GM12878 (cell line): ENCODE measurements around the gene GJD3. TPM values are rescaled to one million over a fixed set of nuclear protein-coding genes. Genes with fewer than 3 reads are reported as not detected.

Experiments used
- ATAC-seq: fragments of 200-7000 bp; cut with Tn5 transposase; 3 replicates; pipeline ENCODE4 v1.9.1; 2020; ENCODE audit warnings: mild to moderate bottlenecking, moderate library complexity
- BruUV-seq: library from RNA; stranded (reverse); fragments of 400-500 nt; replicated peaks from 2 replicates; lab custom pipeline; 2021; lab: Mats Ljungman, UMichigan
- CTCF ChIA-PET: fragments of 300-600 bp; sonication (Branson Sonifier 250); formaldehyde crosslinking; extraction: SDS; loops from one replicate; lab custom pipeline; 2021; ENCODE audit warnings: inconsistent platforms; lab: Yijun Ruan, JAX
- POLR2A ChIA-PET: fragments of 350-600 bp; formaldehyde crosslinking; extraction: SDS; loops from one replicate; lab custom pipeline; 2021; ENCODE audit warnings: inconsistent platforms; lab: Charles Lee
- RAD21 ChIA-PET: fragments of 300-600 bp; sonication (Branson Sonifier 250); formaldehyde crosslinking; loops from one replicate; lab custom pipeline; 2023; ENCODE audit warnings: antibody characterized with exemption; ENCODE audit not compliant: unreplicated experiment; lab: Charles Lee
- SMC1A ChIA-PET: fragments of 300-600 bp; sonication (Branson Sonifier 250); formaldehyde crosslinking; loops from one replicate; lab custom pipeline; 2023; ENCODE audit not compliant: unreplicated experiment, uncharacterized antibody; lab: Charles Lee
- DNase-seq: peaks from one replicate; pipeline ENCODE4 v3.0.0-alpha.2; 2011; ENCODE audit warnings: low read depth, low spot score
- FAIRE-seq: peaks from 3 replicates; lab custom pipeline; 2011; peaks lifted over from hg19 to GRCh38; lab: Jason Lieb, UNC
- H2AFZ ChIP-seq: 2 replicates; pipeline ENCODE4 v1.6.0; 2011; ENCODE audit warnings: low read depth, low read length, control low read depth; ENCODE audit not compliant: control insufficient read depth
- H3K27ac ChIP-seq: 2 replicates; pipeline ENCODE4 v1.5.1; 2011; ENCODE audit warnings: control low read depth; ENCODE audit not compliant: control insufficient read depth, insufficient read depth
- H3K27me3 ChIP-seq, 2 experiments: replicated peaks in 1 of 2; 2 replicates each; pipeline versions ENCODE4 v1.6.0 to v1.6.1; 2011; ENCODE audit warnings: low read length in 1 of 2; ENCODE audit not compliant: control insufficient read depth in 2 of 2, insufficient read depth in 2 of 2
- H3K36me3 ChIP-seq, 2 experiments: 2 replicates each; pipeline ENCODE4 v1.5.1; 2011; ENCODE audit warnings: low read length in 1 of 2; ENCODE audit not compliant: control insufficient read depth in 2 of 2, insufficient read depth in 2 of 2
- H3K4me1 ChIP-seq: 2 replicates; pipeline ENCODE4 v1.6.1; 2011; ENCODE audit warnings: mild to moderate bottlenecking, low read length, moderate library complexity, mixed read lengths; ENCODE audit not compliant: control insufficient read depth, insufficient read depth
- H3K4me2 ChIP-seq: 2 replicates; pipeline ENCODE4 v1.6.0; 2011; ENCODE audit warnings: control low read depth; ENCODE audit not compliant: control insufficient read depth, insufficient read depth
- H3K4me3 ChIP-seq: fragments of 200-600 bp; sonication (generic); 2 replicates; pipeline ENCODE4 v1.5.1; 2016
- H3K79me2 ChIP-seq: 2 replicates; pipeline ENCODE4 v1.6.0; 2011; ENCODE audit warnings: low read length; ENCODE audit not compliant: control insufficient read depth, insufficient read depth
- H3K9ac ChIP-seq: 2 replicates; pipeline ENCODE4 v1.8.0; 2011; ENCODE audit warnings: low read length, control low read depth, mixed read lengths; ENCODE audit not compliant: control insufficient read depth, insufficient read depth
- H3K9me3 ChIP-seq: replicated peaks from 3 replicates; pipeline ENCODE4 v1.5.1; 2011; ENCODE audit warnings: mild to moderate bottlenecking, low read length; ENCODE audit not compliant: control insufficient read depth, insufficient read depth
- H4K20me1 ChIP-seq: 2 replicates; pipeline ENCODE4 v1.6.0; 2011; ENCODE audit not compliant: control insufficient read depth, insufficient read depth
- ASH2L ChIP-seq: fragments of 300-600, 200-600 bp; sonication (generic); IDR thresholded peaks from 2 replicates; pipeline ENCODE4 v1.6.1; 2017; ENCODE audit warnings: low read depth, mild to moderate bottlenecking, borderline replicate concordance
- CEBPB ChIP-seq, 2 experiments: fragments of 150-350 bp in 1 of 2; IDR thresholded peaks; 2 replicates each; pipeline ENCODE4 v1.6.1; 2012 to 2014; ENCODE audit warnings: low read depth in 2 of 2, low read length in 2 of 2, borderline replicate concordance in 1 of 2, inconsistent platforms in 1 of 2
- CHD1 ChIP-seq: IDR thresholded peaks from 2 replicates; pipeline ENCODE4 v1.6.1; 2012; ENCODE audit warnings: low read depth, low read length, improper control_type of control experiment
- CHD2 ChIP-seq: IDR thresholded peaks from 2 replicates; pipeline ENCODE4 v1.6.1; 2011; ENCODE audit warnings: low read depth, low read length, improper control_type of control experiment, borderline replicate concordance
- EED ChIP-seq: sonication (generic); IDR thresholded peaks from 2 replicates; pipeline ENCODE4 v1.6.1; 2016; ENCODE audit warnings: antibody characterized with exemption, low read depth
- NFXL1 ChIP-seq: fragments of 450-650 bp; IDR thresholded peaks from 2 replicates; pipeline ENCODE4 v1.6.1; 2017; ENCODE audit warnings: antibody characterized with exemption, mild to moderate bottlenecking, borderline replicate concordance
- SPI1 ChIP-seq: IDR thresholded peaks from 2 replicates; pipeline ENCODE4 v1.6.1; 2011; ENCODE audit warnings: low read depth, mild to moderate bottlenecking, low read length, moderate library complexity, borderline replicate concordance; ENCODE audit not compliant: insufficient read depth
- TCF3 ChIP-seq: IDR thresholded peaks from 2 replicates; pipeline ENCODE4 v1.6.1; 2012; ENCODE audit warnings: low read depth, mild to moderate bottlenecking, low read length, borderline replicate concordance; ENCODE audit not compliant: insufficient read depth
- YY1 ChIP-seq: IDR thresholded peaks from 2 replicates; pipeline ENCODE4 v1.6.1; 2011; ENCODE audit warnings: low read depth, mild to moderate bottlenecking, low read length
- WGBS: methylation state at CpG from one replicate; pipeline ENCODE4 v1.1.6; 2016; ENCODE audit warnings: low lambda C conversion rate; ENCODE audit not compliant: insufficient replicate concordance, insufficient coverage; ENCODE audit errors: missing lambda C conversion rate; 5-methylcytosine and 5-hydroxymethylcytosine counted together
- in situ Hi-C: fragments of 300-500 bp; cut with MboI; formaldehyde crosslinking; loops from 9 replicates; pipeline ENCODE4 v1.14.3; 2018; ENCODE audit warnings: mixed read lengths
- intact Hi-C: fragments of 100-400 bp; cut with micrococcal nuclease; formaldehyde crosslinking; loops from one replicate; pipeline ENCODE4 v1.14.2; 2022; ENCODE audit not compliant: unreplicated experiment
- polyA plus RNA-seq, 11 experiments: library from polyadenylated mRNA; depleted of rRNA in 4 of 11; unstranded in 6 of 11; stranded (reverse) in 5 of 11; fragments of >200 nt; fragmentation: Nextera tagmentation in 4 of 11; fragmentation: Illumina TruSeq in 1 of 11; extraction: Ambion mirVana in 4 of 11; extraction: Trizol in 1 of 11; gene quantifications; 1 replicate in 1 of 11; 2 replicates in 10 of 11; pipeline versions ENCODE4 v1.2.1 to v1.2.3, GENCODE V29; 2011 to 2016; ENCODE audit warnings: inconsistent platforms in 2 of 11, missing spikeins in 2 of 11, low read depth in 1 of 11
- total RNA-seq, 4 experiments: library from RNA; depleted of rRNA in 3 of 4; stranded (reverse); fragments of >200 nt in 3 of 4; fragmentation: Illumina TruSeq in 1 of 4; extraction: Trizol in 1 of 4; gene quantifications; 2 replicates each; pipeline versions ENCODE4 v1.2.1 to v1.2.3, GENCODE V29; 2013 to 2021
- TF ChIP-seq, protein P1 (sequence below): IDR thresholded peaks from 2 replicates; pipeline ENCODE4 v1.6.1; 2011; ENCODE audit warnings: borderline replicate concordance, low read depth, mild to moderate bottlenecking, moderate library complexity, low read length; ENCODE audit not compliant: insufficient read depth, poor library complexity, severe bottlenecking
- TF ChIP-seq, protein P2 (sequence below): IDR thresholded peaks from 2 replicates; pipeline ENCODE4 v1.6.1; 2012; ENCODE audit warnings: low read depth, low read length, improper control_type of control experiment

The GJD3 gene
- total and polyA plus RNA-seq, 10 of the 15 experiments (the other 5 are each of a cell fraction or from before 2014, with no cell fraction given) = 1.6 TPM; not detected in 9

DNA sequence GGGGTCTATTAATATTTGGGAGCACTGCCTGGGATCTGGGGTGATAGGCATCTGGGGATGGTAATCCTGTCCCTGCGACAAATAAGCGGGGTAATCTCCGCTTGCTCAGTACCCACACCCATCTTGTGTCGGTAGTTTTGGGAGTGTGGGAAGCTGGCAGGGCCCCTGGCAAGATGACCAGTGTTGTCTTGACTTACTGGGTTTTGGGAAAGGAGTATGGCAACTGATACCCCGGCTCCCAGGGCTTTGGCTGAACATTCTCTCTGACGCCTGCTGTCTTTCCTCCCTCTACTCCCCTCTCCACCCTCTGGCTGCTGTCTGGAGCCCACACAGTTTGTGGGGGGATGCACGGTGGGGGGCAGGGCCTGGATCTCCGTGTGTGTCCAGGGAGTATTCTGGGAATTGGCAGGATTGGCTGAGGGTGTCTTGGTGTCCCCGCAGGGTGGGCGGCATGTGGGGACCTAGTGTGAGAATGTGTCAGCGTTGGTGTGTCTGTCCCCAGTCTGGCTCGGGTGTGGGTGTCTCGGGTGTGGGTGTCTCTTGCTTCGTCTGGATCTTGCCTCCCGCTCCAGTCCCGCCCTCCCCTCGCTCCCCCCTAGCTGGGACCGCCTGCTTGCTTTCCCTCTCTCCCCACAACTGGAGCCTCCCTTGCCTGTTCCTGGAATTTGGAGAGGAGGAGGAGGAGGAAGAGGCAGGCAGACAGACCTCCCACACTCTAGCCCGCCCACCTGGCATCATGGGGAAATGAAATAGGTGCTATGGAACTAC lies 43.6 kb downstream of the GJD3 start:
- BruUV-seq = no TSS peak
- H4K20me1 ChIP-seq = no peaks in the 10 kb centered on the region
- POLR2A ChIA-PET = interaction anchor here (0.6 to 7.0 kb wide), 4 partner anchors 10 to 207 kb away, joined by 4 to 123 read pairs (median 8); partner anchors contain the start of gene RARA
- H2AFZ ChIP-seq = no peak overlapping the region
- RAD21 ChIA-PET = interaction anchor here (1.4 to 12.6 kb wide), 4 partner anchors 11 to 36 kb away, joined by 3 to 156 read pairs (median 20); partner anchors contain the start of gene RARA
- peaks cover 54% of the 10 kb centered on the region for H3K4me1 ChIP-seq
- peak overlapping the region; percentile 96 for H3K27ac ChIP-seq
- FAIRE-seq = no peak
- in situ Hi-C loops (loop anchor here (10.0 kb wide), 1 partner anchor 1354 kb away; no protein-coding TSS in a partner anchor), intact Hi-C loops (loop anchor here (5.0 kb wide), 2 partner anchors 36 to 1351 kb away; no protein-coding TSS in a partner anchor)
- peak overlapping the region; percentile 100 for H3K4me2 ChIP-seq
- no peak for ATAC-seq
- no peak for DNase-seq
- CTCF ChIA-PET = interaction anchor here (0.5 to 8.4 kb wide), 5 partner anchors 11 to 119 kb away, joined by 3 to 90 read pairs (median 3); partner anchors contain the start of gene RARA
- H3K27me3 ChIP-seq = no peaks in the 10 kb centered on the region
- TF ChIP-seq, protein P1, sequence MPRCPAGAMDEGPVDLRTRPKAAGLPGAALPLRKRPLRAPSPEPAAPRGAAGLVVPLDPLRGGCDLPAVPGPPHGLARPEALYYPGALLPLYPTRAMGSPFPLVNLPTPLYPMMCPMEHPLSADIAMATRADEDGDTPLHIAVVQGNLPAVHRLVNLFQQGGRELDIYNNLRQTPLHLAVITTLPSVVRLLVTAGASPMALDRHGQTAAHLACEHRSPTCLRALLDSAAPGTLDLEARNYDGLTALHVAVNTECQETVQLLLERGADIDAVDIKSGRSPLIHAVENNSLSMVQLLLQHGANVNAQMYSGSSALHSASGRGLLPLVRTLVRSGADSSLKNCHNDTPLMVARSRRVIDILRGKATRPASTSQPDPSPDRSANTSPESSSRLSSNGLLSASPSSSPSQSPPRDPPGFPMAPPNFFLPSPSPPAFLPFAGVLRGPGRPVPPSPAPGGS = no peak
- TF ChIP-seq YY1 (no peak), SPI1 (no peak), EED (0 out of 2 replicates have a peak, but pooled peaks have one; percentile 7), ASH2L (no peak), TCF3 (no peak), CHD1 (no peak), CEBPB (IDR thresholded peaks at IDR 0.05; ENCODE audit: borderline replicate concordance in 1 of 2, low read depth in 2 of 2, low read length in 2 of 2) (no peak), NFXL1 (no peak), CHD2 (0 out of 2 replicates have a peak, but pooled peaks have one; percentile 27)
- TF ChIP-seq, protein P2, sequence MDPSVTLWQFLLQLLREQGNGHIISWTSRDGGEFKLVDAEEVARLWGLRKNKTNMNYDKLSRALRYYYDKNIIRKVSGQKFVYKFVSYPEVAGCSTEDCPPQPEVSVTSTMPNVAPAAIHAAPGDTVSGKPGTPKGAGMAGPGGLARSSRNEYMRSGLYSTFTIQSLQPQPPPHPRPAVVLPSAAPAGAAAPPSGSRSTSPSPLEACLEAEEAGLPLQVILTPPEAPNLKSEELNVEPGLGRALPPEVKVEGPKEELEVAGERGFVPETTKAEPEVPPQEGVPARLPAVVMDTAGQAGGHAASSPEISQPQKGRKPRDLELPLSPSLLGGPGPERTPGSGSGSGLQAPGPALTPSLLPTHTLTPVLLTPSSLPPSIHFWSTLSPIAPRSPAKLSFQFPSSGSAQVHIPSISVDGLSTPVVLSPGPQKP = no peak
- no peaks in the 10 kb centered on the region for H3K36me3 ChIP-seq
- SMC1A ChIA-PET = interaction anchor here (0.5 to 11.2 kb wide), 5 partner anchors 13 to 44 kb away, joined by 3 to 172 read pairs (median 3); partner anchors contain the start of gene RARA
- H3K9me3 ChIP-seq = no peaks in the 10 kb centered on the region
- H3K9ac ChIP-seq = peak overlapping the region; percentile 91
- WGBS = 65% methylated on average over 13 of the region's 19 CpGs
- H3K4me3 ChIP-seq = peak overlapping the region; percentile 91
- H3K79me2 ChIP-seq = peaks cover 79% of the 10 kb centered on the region
